ENCODE data around the gene BMPR1A. TPM values are rescaled to one million over a fixed set of nuclear protein-coding genes. Genes with fewer than 3 reads are reported as not detected.
"Not testable (repeated sequence)": the region's sequence is repeated elsewhere in the genome, so short reads cannot be mapped to it uniquely, and the experiment has no call there.

The BMPR1A gene
- total RNA-seq, 4 donors from 2014 or later = 26.5 to 44.9 (median 37.1) TPM

- ATAC-seq (ENCODE audit: low FRiP score) (no peak), DNase-seq (ENCODE audit: low spot score) (no peak)
- TF ChIP-seq, protein P1, sequence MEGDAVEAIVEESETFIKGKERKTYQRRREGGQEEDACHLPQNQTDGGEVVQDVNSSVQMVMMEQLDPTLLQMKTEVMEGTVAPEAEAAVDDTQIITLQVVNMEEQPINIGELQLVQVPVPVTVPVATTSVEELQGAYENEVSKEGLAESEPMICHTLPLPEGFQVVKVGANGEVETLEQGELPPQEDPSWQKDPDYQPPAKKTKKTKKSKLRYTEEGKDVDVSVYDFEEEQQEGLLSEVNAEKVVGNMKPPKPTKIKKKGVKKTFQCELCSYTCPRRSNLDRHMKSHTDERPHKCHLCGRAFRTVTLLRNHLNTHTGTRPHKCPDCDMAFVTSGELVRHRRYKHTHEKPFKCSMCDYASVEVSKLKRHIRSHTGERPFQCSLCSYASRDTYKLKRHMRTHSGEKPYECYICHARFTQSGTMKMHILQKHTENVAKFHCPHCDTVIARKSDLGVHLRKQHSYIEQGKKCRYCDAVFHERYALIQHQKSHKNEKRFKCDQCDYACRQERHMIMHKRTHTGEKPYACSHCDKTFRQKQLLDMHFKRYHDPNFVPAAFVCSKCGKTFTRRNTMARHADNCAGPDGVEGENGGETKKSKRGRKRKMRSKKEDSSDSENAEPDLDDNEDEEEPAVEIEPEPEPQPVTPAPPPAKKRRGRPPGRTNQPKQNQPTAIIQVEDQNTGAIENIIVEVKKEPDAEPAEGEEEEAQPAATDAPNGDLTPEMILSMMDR (IDR thresholded peaks at IDR 0.05) = no peak
Observed at GRCh38 chr10:86728056-86728455, 28.4 kb upstream of the BMPR1A start.

- ATAC-seq (ENCODE audit: low FRiP score) = no peak
- no peak for DNase-seq (ENCODE audit: low spot score)
- TF ChIP-seq, protein P1 (IDR thresholded peaks at IDR 0.05) = no peak
Observed at GRCh38 chr10:86729677-86730076, 26.7 kb upstream of the BMPR1A start.

GRCh38 chr10:86730227-86730626 is 26.2 kb upstream of the BMPR1A start:
- no peak for DNase-seq (ENCODE audit: low spot score)
- no peak for ATAC-seq (ENCODE audit: low FRiP score)
- TF ChIP-seq, protein P1 (IDR thresholded peaks at IDR 0.05) = no peak

DNA sequence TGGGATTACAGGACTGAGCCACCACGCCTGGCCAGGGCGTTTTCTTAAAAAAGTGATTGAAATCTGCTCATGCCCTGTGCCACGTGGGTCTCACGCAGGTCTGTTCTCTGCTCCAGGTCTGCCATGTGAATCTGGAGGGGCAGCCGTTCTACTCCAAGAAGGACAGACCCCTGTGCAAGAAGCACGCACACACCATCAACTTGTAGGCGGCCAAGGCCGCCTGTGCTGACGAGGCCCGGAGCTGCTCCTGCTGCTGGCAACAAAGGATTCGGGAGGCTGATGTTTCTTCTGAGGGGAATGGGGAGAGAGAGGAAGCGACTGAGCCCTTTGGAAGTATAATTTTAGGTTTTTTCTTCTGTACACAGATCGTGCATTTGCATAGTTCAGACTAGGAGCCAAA is 23.6 kb upstream of the BMPR1A start:
- ATAC-seq (ENCODE audit: low FRiP score) (no peak), DNase-seq (ENCODE audit: low spot score) (no peak)
- TF ChIP-seq, protein P1 (IDR thresholded peaks at IDR 0.05) = no peak

DNA sequence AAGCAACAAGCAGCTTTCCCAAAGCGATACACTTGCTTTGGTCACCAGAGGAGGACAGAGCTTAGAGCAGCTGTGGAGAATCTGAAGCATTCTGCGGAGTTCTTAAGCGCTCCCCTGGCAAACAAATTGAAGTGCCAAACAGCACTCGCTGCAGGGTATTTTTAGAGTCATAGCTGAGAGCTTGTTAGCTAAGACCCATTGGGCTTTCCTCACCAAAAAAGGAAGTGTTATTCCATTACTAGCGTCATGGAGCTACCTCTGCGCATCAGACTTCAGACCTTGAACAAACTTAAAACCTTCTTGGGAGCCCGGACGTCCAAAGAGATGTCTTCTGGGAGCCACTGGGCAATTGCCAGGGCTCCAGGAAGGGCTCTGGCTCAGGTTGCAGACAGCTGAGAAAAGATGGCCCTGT is 23.2 kb upstream of the BMPR1A start:
- TF ChIP-seq, protein P1 (IDR thresholded peaks at IDR 0.05) = no peak
- ATAC-seq (ENCODE audit: low FRiP score) = no peak
- DNase-seq (ENCODE audit: low spot score) = no peak

DNA sequence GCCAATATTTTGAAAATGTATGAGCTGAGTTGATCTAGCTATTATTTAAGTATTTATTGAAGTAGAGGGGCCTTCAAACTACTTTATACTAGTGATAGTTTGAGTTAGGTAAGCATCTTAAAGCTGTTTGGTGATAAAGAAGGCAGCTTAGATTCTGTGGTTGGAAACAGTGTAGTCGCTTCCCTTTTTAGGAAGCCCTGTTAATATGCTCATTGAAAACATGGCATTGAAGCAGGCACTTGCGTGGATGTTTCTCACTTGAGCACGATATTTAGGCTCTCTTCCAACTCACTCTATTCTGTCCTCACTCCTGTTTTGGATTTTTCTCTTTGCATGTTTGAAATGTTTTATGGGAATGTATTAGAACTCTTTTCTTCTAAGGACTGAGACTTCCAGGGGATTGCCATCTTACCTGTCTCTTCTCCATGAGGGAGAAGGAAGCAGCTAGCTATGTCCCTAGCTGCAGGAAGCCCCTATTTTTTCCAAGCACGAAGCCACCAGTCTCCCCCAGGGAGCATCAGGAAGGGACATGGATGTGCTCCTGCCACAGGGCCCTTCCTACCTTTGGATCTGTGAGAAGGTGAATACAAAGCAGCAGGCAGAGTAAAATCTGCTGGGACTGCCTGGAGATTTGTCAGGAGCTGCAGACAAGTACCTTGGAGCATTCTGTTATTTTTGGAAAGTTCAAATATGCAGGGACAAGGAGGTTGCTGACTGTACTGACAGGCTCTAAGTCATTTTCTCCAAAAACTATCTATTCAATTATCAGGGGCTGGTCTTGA is 22.0 kb upstream of the BMPR1A start:
- DNase-seq (ENCODE audit: low spot score) = no peak
- TF ChIP-seq, protein P1 (IDR thresholded peaks at IDR 0.05) = no peak
- ATAC-seq (ENCODE audit: low FRiP score) = no peak

DNA sequence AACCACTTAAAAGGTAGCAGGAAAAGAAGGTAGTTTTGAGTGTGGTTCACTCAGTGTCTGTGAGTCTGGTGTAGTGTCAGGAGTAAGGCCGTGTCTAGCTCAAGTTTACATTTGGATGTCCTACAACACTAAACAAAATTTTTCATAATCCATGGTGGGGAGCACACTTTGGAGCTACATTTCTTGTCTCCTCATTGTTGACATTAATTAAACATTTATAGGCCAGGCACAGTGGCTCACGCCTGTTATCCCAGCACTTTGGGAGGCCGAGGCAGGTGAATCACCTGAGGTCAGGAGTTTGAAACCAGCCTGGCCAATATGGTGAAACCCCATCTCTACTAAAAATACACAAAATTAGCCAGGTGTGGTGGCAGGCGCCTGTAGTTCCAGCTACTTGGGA is 21.1 kb upstream of the BMPR1A start:
- DNase-seq (ENCODE audit: low spot score); ATAC-seq (ENCODE audit: low FRiP score): not testable (repeated sequence)
